H1 (cell line): ENCODE results near the gene TNFRSF6B. TPM values are rescaled to one million over a fixed set of nuclear protein-coding genes. Genes with fewer than 3 reads are reported as not detected.

Experiments
- CTCF ChIA-PET: fragments of 300-600 bp; sonication (Branson Sonifier 250); formaldehyde crosslinking; loops from one replicate; lab custom pipeline; 2021; ENCODE audit not compliant: partially characterized antibody; lab: Charles Lee
- POLR2A ChIA-PET: fragments of 300-600 bp; sonication (Branson Sonifier 250); formaldehyde crosslinking; loops from one replicate; lab custom pipeline; 2021; ENCODE audit warnings: inconsistent platforms; ENCODE audit not compliant: partially characterized antibody; lab: Charles Lee
- DNase-seq, 2 experiments: peaks; one replicate each; pipeline versions ENCODE4 v3.0.0 to v3.0.0-alpha.2; 2010 to 2022; ENCODE audit warnings: low spot score in 2 of 2, low read depth in 1 of 2, mixed read lengths in 1 of 2
- FAIRE-seq: peaks from 2 replicates; lab custom pipeline; 2011; peaks lifted over from hg19 to GRCh38; lab: Jason Lieb, UNC
- H2AFZ ChIP-seq: 2 replicates; pipeline ENCODE4 v1.8.1; 2012; ENCODE audit warnings: low read length, inconsistent platforms
- H2AK5ac ChIP-seq: 2 replicates; pipeline ENCODE4 v1.6.1; 2013; ENCODE audit warnings: low read depth, low read length
- H2BK120ac ChIP-seq: replicated peaks from 2 replicates; pipeline ENCODE3; 2013; ENCODE audit warnings: low read depth, low read length, inconsistent platforms
- H2BK12ac ChIP-seq: 2 replicates; pipeline ENCODE4 v1.6.1; 2013; ENCODE audit warnings: low read depth, low read length
- H2BK15ac ChIP-seq: 2 replicates; pipeline ENCODE4 v1.6.1; 2013; ENCODE audit warnings: low read length
- H2BK20ac ChIP-seq: 2 replicates; pipeline ENCODE4 v1.6.1; 2013; ENCODE audit warnings: low read length
- H2BK5ac ChIP-seq: 2 replicates; pipeline ENCODE4 v1.6.1; 2013; ENCODE audit warnings: low read depth, low read length
- H3K14ac ChIP-seq: 2 replicates; pipeline ENCODE4 v1.6.1; 2013; ENCODE audit warnings: inconsistent platforms; ENCODE audit not compliant: insufficient read length
- H3K18ac ChIP-seq: 2 replicates; pipeline ENCODE4 v1.6.1; 2013; ENCODE audit warnings: low read length; ENCODE audit errors: extremely low read depth
- H3K23ac ChIP-seq: 2 replicates; pipeline ENCODE4 v1.6.1; 2013; ENCODE audit warnings: inconsistent platforms; ENCODE audit not compliant: insufficient read length
- H3K23me2 ChIP-seq: 2 replicates; pipeline ENCODE4 v1.6.1; 2013; ENCODE audit warnings: low read depth, low read length
- H3K27ac ChIP-seq: 2 replicates; pipeline ENCODE4 v1.6.1; 2011; ENCODE audit warnings: low read depth, low read length, inconsistent platforms
- H3K27me3 ChIP-seq, 4 experiments: replicated peaks in 1 of 4; 1 replicate in 1 of 4; 2 replicates in 3 of 4; pipeline versions ENCODE4 v1.6.1 to v1.8.1; 2011 to 2013; ENCODE audit warnings: low read length in 3 of 4, mild to moderate bottlenecking in 3 of 4, inconsistent platforms in 2 of 4, mixed read lengths in 2 of 4, moderate library complexity in 1 of 4; ENCODE audit not compliant: control insufficient read depth in 3 of 4, insufficient read depth in 3 of 4; ENCODE audit errors: extremely low read depth in 1 of 4
- H3K36me3 ChIP-seq, 4 experiments: 2 replicates each; pipeline versions ENCODE4 v1.6.1 to v1.8.1; 2011 to 2013; ENCODE audit warnings: mild to moderate bottlenecking in 4 of 4, low read length in 3 of 4, moderate library complexity in 2 of 4, control low read depth in 1 of 4, inconsistent platforms in 1 of 4; ENCODE audit not compliant: insufficient read depth in 4 of 4, control insufficient read depth in 2 of 4
- H3K4ac ChIP-seq: replicated peaks from 2 replicates; pipeline ENCODE3; 2013; ENCODE audit warnings: low read length, low read depth, mixed read lengths, inconsistent platforms; ENCODE audit not compliant: insufficient read length
- H3K4me1 ChIP-seq, 4 experiments: replicated peaks in 1 of 4; 1 replicate in 1 of 4; 2 replicates in 3 of 4; pipeline versions ENCODE4 v1.6.1 to v1.8.1; 2011 to 2013; ENCODE audit warnings: low read length in 3 of 4, inconsistent platforms in 2 of 4, mixed read lengths in 1 of 4; ENCODE audit not compliant: insufficient read depth in 4 of 4, control insufficient read depth in 3 of 4
- H3K4me2 ChIP-seq, 2 experiments: 2 replicates each; pipeline versions ENCODE4 v1.6.1 to v1.8.1; 2011 to 2013; ENCODE audit warnings: low read depth in 2 of 2, low read length in 2 of 2, control low read depth in 1 of 2, inconsistent platforms in 1 of 2, mild to moderate bottlenecking in 1 of 2; ENCODE audit not compliant: insufficient read depth in 1 of 2
- H3K4me3 ChIP-seq, 4 experiments: fragments of 200-600, 300-600 bp in 1 of 4; sonication (generic), shearing (Covaris generic), sonication (Bioruptor Twin) in 1 of 4; 2 replicates each; pipeline versions ENCODE4 v1.5.1 to v1.8.1; 2011 to 2016; ENCODE audit warnings: low read length in 4 of 4, low read depth in 3 of 4, control low read depth in 2 of 4, inconsistent platforms in 2 of 4, mild to moderate bottlenecking in 2 of 4, mixed read lengths in 1 of 4, moderate library complexity in 1 of 4; ENCODE audit not compliant: insufficient read depth in 2 of 4; ENCODE audit errors: extremely low read depth in 1 of 4
- H3K56ac ChIP-seq: replicated peaks from 2 replicates; pipeline ENCODE3; 2013; ENCODE audit warnings: low read depth, mild to moderate bottlenecking, mixed read lengths, low read length, inconsistent platforms; ENCODE audit not compliant: insufficient read length
- H3K79me1 ChIP-seq: 2 replicates; pipeline ENCODE4 v1.6.1; 2013; ENCODE audit warnings: low read depth, low read length, control low read depth
- H3K79me2 ChIP-seq, 2 experiments: 2 replicates each; pipeline versions ENCODE4 v1.6.1 to v1.8.1; 2012 to 2013; ENCODE audit warnings: low read length in 2 of 2, mild to moderate bottlenecking in 2 of 2, inconsistent platforms in 1 of 2; ENCODE audit not compliant: insufficient read depth in 2 of 2, control insufficient read depth in 1 of 2
- H3K9ac ChIP-seq, 4 experiments: replicated peaks in 1 of 4; 1 replicate in 1 of 4; 2 replicates in 3 of 4; pipeline versions ENCODE4 v1.6.1 to v1.8.1; 2011 to 2013; ENCODE audit warnings: low read depth in 3 of 4, low read length in 3 of 4, control low read depth in 2 of 4, mild to moderate bottlenecking in 2 of 4, moderate library complexity in 2 of 4, inconsistent platforms in 1 of 4; ENCODE audit errors: extremely low read depth in 1 of 4
- H3K9me3 ChIP-seq, 2 experiments: 2 replicates each; pipeline versions ENCODE4 v1.6.1 to v1.8.1; 2012 to 2013; ENCODE audit warnings: mild to moderate bottlenecking in 2 of 2, moderate library complexity in 2 of 2, control low read depth in 1 of 2, inconsistent platforms in 1 of 2, low read depth in 1 of 2, low read length in 1 of 2, mixed read lengths in 1 of 2; ENCODE audit not compliant: insufficient read depth in 2 of 2
- H4K20me1 ChIP-seq, 2 experiments: replicated peaks in 1 of 2; 2 replicates each; pipeline versions ENCODE3 to v1.8.1; 2011 to 2013; ENCODE audit warnings: inconsistent platforms in 2 of 2, low read length in 2 of 2, mild to moderate bottlenecking in 1 of 2; ENCODE audit not compliant: insufficient read depth in 2 of 2, control insufficient read depth in 1 of 2
- H4K5ac ChIP-seq: 2 replicates; pipeline ENCODE4 v1.6.1; 2013; ENCODE audit warnings: low read length, low read depth, mixed read lengths, inconsistent platforms; ENCODE audit not compliant: insufficient read length
- H4K8ac ChIP-seq: 2 replicates; pipeline ENCODE4 v1.8.0; 2013; ENCODE audit warnings: mild to moderate bottlenecking, moderate library complexity, low read length, inconsistent platforms; ENCODE audit not compliant: insufficient read depth; ENCODE audit errors: extremely low read depth
- H4K91ac ChIP-seq: replicated peaks from 2 replicates; pipeline ENCODE3; 2013; ENCODE audit warnings: low read length, mixed read lengths, inconsistent platforms; ENCODE audit not compliant: insufficient read length
- E2F6 ChIP-seq: IDR thresholded peaks from 2 replicates; pipeline ENCODE4 v1.6.1; 2012; ENCODE audit warnings: inconsistent platforms
- WGBS, 2 experiments: shearing (Covaris generic) in 1 of 2; methylation state at CpG; one replicate each; pipeline versions ENCODE4 v1.1.6 to v1.1.7; 2013 to 2015; ENCODE audit warnings: low lambda C conversion rate in 2 of 2, mixed read lengths in 2 of 2, inconsistent platforms in 1 of 2, low coverage in 1 of 2, missing lambda C conversion rate in 1 of 2; ENCODE audit not compliant: insufficient replicate concordance in 2 of 2, insufficient coverage in 1 of 2, insufficient read length in 1 of 2; ENCODE audit errors: extremely low coverage in 1 of 2, missing lambda C conversion rate in 1 of 2; 5-methylcytosine and 5-hydroxymethylcytosine counted together
- polyA plus RNA-seq, 7 experiments: library from polyadenylated mRNA; depleted of rRNA in 3 of 7; stranded (reverse) in 5 of 7; unstranded in 2 of 7; fragments of >200 nt in 5 of 7; fragments of 200-250 nt in 2 of 7; gene quantifications; 1 replicate in 5 of 7; 2 replicates in 1 of 7; 4 replicates in 1 of 7; pipeline versions ENCODE4 v1.2.1 to v1.2.3, GENCODE V29; 2011 to 2013; ENCODE audit warnings: missing spikeins in 2 of 7, mixed read lengths in 2 of 7
- total RNA-seq: library from RNA; stranded (reverse); fragmentation: NEBNext Ultra II Directional; extraction: Animal tissue kit (Norgen Biotek cat#: 25700); gene quantifications from 2 replicates; pipeline ENCODE4 v1.2.1, GENCODE V29; 2021

Gene TNFRSF6B
- total and polyA plus RNA-seq, 2 of the 8 experiments (the other 6 are each of a cell fraction or from before 2014, with no cell fraction given): 3.1 TPM; not detected in 1

- no peak overlapping the region for H3K4me2 ChIP-seq
- H2AK5ac ChIP-seq: no peak overlapping the region
- H2AFZ ChIP-seq: no peak overlapping the region
- H4K20me1 ChIP-seq: peaks cover 0 to 4% of the 10 kb centered on the region in 2 experiments
- H3K9ac ChIP-seq: no peak overlapping the region
- no peak overlapping the region for H2BK20ac ChIP-seq
- no peaks in the 10 kb centered on the region for H3K27me3 ChIP-seq
- H3K79me2 ChIP-seq: peaks cover 0 to 61% of the 10 kb centered on the region in 2 experiments; a peak in 2 of 4 replicates
- no peak overlapping the region for H3K18ac ChIP-seq
- H3K27ac ChIP-seq: no peak overlapping the region
- H3K9me3 ChIP-seq: no peaks in the 10 kb centered on the region
- WGBS, 2 experiments: 99% methylated on average over 5 of the region's 5 CpGs; no CpG with 5 or more reads in 1 of the 2 experiments
- H2BK12ac ChIP-seq: no peak overlapping the region
- ChIA-PET CTCF (no interaction called here), POLR2A (interaction anchor here (1.3 kb wide), 1 partner anchor 12 kb away, joined by 3 read pairs; no protein-coding TSS in a partner anchor)
- H2BK15ac ChIP-seq: no peak overlapping the region
- H3K23ac ChIP-seq: no peak overlapping the region
- H4K8ac ChIP-seq: no peak overlapping the region
- H3K56ac ChIP-seq: no peak overlapping the region
- no peak for FAIRE-seq
- no peak for DNase-seq
- no peaks in the 10 kb centered on the region for H3K4me1 ChIP-seq
- no peak overlapping the region for H3K14ac ChIP-seq
- no peak overlapping the region for H2BK120ac ChIP-seq
- H3K23me2 ChIP-seq: no peaks in the 10 kb centered on the region
- 0 out of 2 replicates have a peak, but pooled peaks cover 4% of the 10 kb centered on the region for H3K79me1 ChIP-seq
- no peak overlapping the region for H4K91ac ChIP-seq
- no peak for TF ChIP-seq E2F6
- TF ChIP-seq, all 59 proteins: peak for 0
- peaks cover 2 to 20% (median 9%) of the 10 kb centered on the region in 4 experiments for H3K36me3 ChIP-seq
- no peak overlapping the region for H4K5ac ChIP-seq
- no peak overlapping the region for H2BK5ac ChIP-seq
- H3K4ac ChIP-seq: no peak overlapping the region
- H3K4me3 ChIP-seq: no peak overlapping the region
Measured at GRCh38 chr20:63714858-63715257, 18.4 kb downstream of the TNFRSF6B start.
